ENCODE measurements around the gene TBC1D1.

DNA sequence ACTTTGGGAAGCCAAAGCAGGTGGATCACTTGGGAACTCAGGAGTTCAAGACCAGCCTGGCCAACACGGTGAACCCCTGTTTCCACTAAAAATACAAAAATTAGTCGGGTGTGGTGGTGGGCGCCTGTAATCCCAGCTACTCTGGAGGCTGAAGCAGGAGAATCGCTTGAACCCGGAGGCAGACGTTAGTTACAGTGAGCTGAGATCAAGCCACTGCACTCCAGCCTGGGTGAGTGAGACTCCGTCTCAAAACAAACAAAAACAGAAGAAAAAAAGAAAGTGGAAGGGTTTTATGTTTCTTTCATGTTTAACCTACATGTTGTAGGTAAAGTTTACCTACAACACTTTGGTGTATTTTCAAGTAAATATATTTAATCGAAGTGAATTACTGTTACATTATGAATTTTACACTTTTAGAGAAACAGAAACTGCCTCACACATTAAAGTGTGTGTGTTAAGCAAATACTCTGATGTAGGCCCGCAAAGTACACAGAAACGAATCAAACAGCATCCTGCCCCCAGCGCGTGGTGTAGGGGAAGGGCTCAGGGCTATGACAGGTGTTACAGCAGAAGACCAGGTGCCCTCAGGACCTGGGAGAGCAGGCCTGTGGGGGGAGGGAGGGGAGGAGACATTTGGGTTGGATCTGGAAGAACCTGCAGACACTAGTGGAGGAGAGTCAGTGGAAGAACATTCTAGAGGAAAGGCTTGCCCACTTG, 108.3 kb downstream of the TBC1D1 start:
- TF ChIP-seq, protein P1, sequence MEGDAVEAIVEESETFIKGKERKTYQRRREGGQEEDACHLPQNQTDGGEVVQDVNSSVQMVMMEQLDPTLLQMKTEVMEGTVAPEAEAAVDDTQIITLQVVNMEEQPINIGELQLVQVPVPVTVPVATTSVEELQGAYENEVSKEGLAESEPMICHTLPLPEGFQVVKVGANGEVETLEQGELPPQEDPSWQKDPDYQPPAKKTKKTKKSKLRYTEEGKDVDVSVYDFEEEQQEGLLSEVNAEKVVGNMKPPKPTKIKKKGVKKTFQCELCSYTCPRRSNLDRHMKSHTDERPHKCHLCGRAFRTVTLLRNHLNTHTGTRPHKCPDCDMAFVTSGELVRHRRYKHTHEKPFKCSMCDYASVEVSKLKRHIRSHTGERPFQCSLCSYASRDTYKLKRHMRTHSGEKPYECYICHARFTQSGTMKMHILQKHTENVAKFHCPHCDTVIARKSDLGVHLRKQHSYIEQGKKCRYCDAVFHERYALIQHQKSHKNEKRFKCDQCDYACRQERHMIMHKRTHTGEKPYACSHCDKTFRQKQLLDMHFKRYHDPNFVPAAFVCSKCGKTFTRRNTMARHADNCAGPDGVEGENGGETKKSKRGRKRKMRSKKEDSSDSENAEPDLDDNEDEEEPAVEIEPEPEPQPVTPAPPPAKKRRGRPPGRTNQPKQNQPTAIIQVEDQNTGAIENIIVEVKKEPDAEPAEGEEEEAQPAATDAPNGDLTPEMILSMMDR (IDR thresholded peaks at IDR 0.05) = no peak
- TF ChIP-seq POLR2AphosphoS5 (IDR thresholded peaks at IDR 0.05; ENCODE audit: low read depth, low read length) = no peak
- no peak for TF ChIP-seq SIN3A (IDR thresholded peaks at IDR 0.05; ENCODE audit: borderline replicate concordance, insufficient read depth, low read depth, low read length)
- TF ChIP-seq TCF7L2 (IDR thresholded peaks at IDR 0.05; ENCODE audit: low read depth, low read length) = no peak
